AG04450 (cell line): ENCODE measurements around the gene ESCO1. TPM values are rescaled to one million over a fixed set of nuclear protein-coding genes. Genes with fewer than 3 reads are reported as not detected.
"Not testable (repeated sequence)": the region's sequence is repeated elsewhere in the genome, so short reads cannot be mapped to it uniquely, and the experiment has no call there.

Experiments
- CTCF ChIA-PET: fragments of 300-600, 350-600 bp; formaldehyde crosslinking; extraction: SDS; loops from one replicate; lab custom pipeline; 2022; ENCODE audit warnings: antibody characterized with exemption, inconsistent platforms; lab: Charles Lee
- POLR2A ChIA-PET: fragments of 350-600 bp; formaldehyde crosslinking; extraction: SDS; loops from one replicate; lab custom pipeline; 2021; ENCODE audit warnings: antibody characterized with exemption, inconsistent platforms; lab: Yijun Ruan, JAX
- DNase-seq: peaks from one replicate; pipeline ENCODE4 v3.0.0-alpha.2; 2011; ENCODE audit warnings: low read depth, low spot score
- H3K27ac ChIP-seq: one replicate; pipeline ENCODE4 v1.5.1; 2012; ENCODE audit warnings: low read depth, low read length, control low read depth
- H3K27me3 ChIP-seq: one replicate; pipeline ENCODE4 v1.6.0; 2012; ENCODE audit warnings: low read length; ENCODE audit not compliant: control insufficient read depth, insufficient read depth
- H3K4me3 ChIP-seq: 2 replicates; pipeline ENCODE4 v1.5.1; 2011; ENCODE audit warnings: mild to moderate bottlenecking, low read depth, low read length, control low read depth
- H3K9me3 ChIP-seq: 2 replicates; pipeline ENCODE4 v1.5.1; 2012; ENCODE audit warnings: low read length; ENCODE audit not compliant: control insufficient read depth, insufficient read depth
- polyA minus RNA-seq: library from RNA; depleted of rRNA, polyadenylated mRNA; stranded (reverse); fragments of >200 nt; gene quantifications from 2 replicates; pipeline ENCODE4 v1.2.3, GENCODE V29; 2011; rRNA and poly(A)+ RNA removed
- polyA plus RNA-seq: library from polyadenylated mRNA; depleted of rRNA; stranded (reverse); fragments of >200 nt; gene quantifications from 2 replicates; pipeline ENCODE4 v1.2.3, GENCODE V29; 2011; rRNA removed
- TF ChIP-seq, protein P1 (sequence below): IDR thresholded peaks from 2 replicates; pipeline ENCODE4 v1.5.1; 2011; ENCODE audit warnings: low read depth, low read length, control low read depth, inconsistent platforms

Gene ESCO1
- polyA plus RNA-seq (5.6 and 8.9 TPM in 2 replicates), polyA minus RNA-seq (2.6 and 7.6 TPM in 2 replicates)

- ChIA-PET POLR2A (interaction anchor here (1.0 to 1.9 kb wide), 6 partner anchors 9 to 548 kb away, joined by 3 to 15 read pairs (median 5); partner anchors contain the start of genes MIB1 and SNRPD1), CTCF (interaction anchor here (0.5 to 8.3 kb wide), 77 partner anchors 11 to 1920 kb away, joined by 3 to 138 read pairs (median 4); partner anchors contain the start of genes ABHD3 and SNRPD1)
- H3K27ac ChIP-seq: peak within 1 kb of the TSS; percentile 97
- TF ChIP-seq, protein P1, sequence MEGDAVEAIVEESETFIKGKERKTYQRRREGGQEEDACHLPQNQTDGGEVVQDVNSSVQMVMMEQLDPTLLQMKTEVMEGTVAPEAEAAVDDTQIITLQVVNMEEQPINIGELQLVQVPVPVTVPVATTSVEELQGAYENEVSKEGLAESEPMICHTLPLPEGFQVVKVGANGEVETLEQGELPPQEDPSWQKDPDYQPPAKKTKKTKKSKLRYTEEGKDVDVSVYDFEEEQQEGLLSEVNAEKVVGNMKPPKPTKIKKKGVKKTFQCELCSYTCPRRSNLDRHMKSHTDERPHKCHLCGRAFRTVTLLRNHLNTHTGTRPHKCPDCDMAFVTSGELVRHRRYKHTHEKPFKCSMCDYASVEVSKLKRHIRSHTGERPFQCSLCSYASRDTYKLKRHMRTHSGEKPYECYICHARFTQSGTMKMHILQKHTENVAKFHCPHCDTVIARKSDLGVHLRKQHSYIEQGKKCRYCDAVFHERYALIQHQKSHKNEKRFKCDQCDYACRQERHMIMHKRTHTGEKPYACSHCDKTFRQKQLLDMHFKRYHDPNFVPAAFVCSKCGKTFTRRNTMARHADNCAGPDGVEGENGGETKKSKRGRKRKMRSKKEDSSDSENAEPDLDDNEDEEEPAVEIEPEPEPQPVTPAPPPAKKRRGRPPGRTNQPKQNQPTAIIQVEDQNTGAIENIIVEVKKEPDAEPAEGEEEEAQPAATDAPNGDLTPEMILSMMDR: peak; percentile 72
- H3K27me3 ChIP-seq: no peaks in the 10 kb centered on the region
- peaks cover 6% of the 10 kb centered on the region; the same call in 1 of the 2 replicates for H3K9me3 ChIP-seq
- H3K4me3 ChIP-seq: peak within 1 kb of the TSS; percentile 99
- DNase-seq: peak; percentile 95
Observed at GRCh38 chr18:21600526-21601410, at the start of gene ESCO1. Gene ESCO1 (minus strand): TSS chr18:21600704. CDS start chr18:21574843, 25,861 bp downstream.

GRCh38 chr18:21640375-21640774 lies 39.9 kb upstream of the ESCO1 start:
- ChIA-PET POLR2A (interaction anchor here (0.6 to 0.9 kb wide), 5 partner anchors 28 to 508 kb away, joined by 3 to 8 read pairs (median 4); partner anchors contain the start of gene SNRPD1), CTCF (interaction anchor here (2.0 kb wide), 1 partner anchor 40 kb away, joined by 6 read pairs; the partner anchor contains the start of gene ESCO1)
- not testable (repeated sequence) for H3K4me3 ChIP-seq, DNase-seq, H3K27ac ChIP-seq, H3K9me3 ChIP-seq, H3K27me3 ChIP-seq

DNA sequence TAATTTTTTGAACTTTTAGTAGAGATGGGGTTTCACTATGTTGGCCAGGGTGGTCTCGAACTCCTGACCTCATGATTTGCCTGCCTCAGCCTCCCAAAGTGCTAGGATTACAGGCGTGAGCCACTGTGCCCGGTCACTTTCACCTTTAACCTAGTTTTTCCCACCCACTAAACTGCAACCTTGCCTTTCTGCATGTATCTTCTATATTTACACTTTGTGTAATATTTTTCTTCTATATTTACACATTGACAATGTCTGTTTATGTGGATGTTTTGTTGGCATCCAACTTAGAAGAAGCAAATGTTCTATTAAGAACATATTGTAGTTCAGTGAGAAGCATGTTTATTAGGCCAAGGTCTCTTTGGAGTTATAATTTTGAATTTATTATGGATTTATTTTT lies 38.3 kb upstream of the ESCO1 start:
- TF ChIP-seq, protein P1: no peak
- Histone ChIP-seq H3K27ac (no peak overlapping the region), H3K9me3 (no peaks in the 10 kb centered on the region), H3K27me3 (no peaks in the 10 kb centered on the region), H3K4me3 (no peak overlapping the region)
- no peak for DNase-seq
- ChIA-PET POLR2A (no interaction called here), CTCF (interaction anchor here (2.0 kb wide), 1 partner anchor 38 kb away, joined by 6 read pairs; the partner anchor contains the start of gene ESCO1)

DNA sequence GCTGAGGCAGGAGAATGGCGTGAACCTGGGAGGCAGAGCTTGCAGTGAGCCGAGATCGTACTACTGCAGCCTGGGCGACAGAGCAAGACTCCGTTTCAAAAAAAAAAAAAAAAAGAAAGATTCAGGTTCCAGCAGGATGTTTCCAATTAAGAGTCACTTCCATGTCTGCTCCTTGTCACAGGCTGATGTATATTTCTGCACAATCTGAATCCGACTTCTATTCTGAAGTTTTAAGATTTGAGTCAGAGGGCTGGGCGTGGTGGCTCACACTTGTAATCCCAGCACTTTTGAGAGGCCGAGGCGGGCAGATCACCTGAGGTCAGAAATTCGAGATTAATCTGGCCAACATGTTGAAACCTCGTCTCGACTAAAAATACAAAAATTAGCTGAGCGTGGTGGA lies 36.3 kb upstream of the ESCO1 start:
- Histone ChIP-seq H3K27ac (no peak overlapping the region), H3K27me3 (no peaks in the 10 kb centered on the region), H3K9me3 (no peaks in the 10 kb centered on the region), H3K4me3 (no peak overlapping the region)
- ChIA-PET POLR2A (no interaction called here), CTCF (no interaction called here)
- no peak for DNase-seq
- TF ChIP-seq, protein P1: no peak

GRCh38 chr18:21634588-21635199 lies 34.2 kb upstream of the ESCO1 start:
- no peaks in the 10 kb centered on the region for H3K27me3 ChIP-seq
- TF ChIP-seq, protein P1: no peak
- POLR2A ChIA-PET: no interaction called here
- no peaks in the 10 kb centered on the region for H3K9me3 ChIP-seq
- no peak for DNase-seq
- CTCF ChIA-PET: no interaction called here
- no peak overlapping the region for H3K4me3 ChIP-seq
- no peak overlapping the region for H3K27ac ChIP-seq
